Tibial artery (tissue), 4 donors: ENCODE results near the gene SLCO3A1.

Source experiments
- DNase-seq, 2 donors: peaks; one replicate each; pipeline ENCODE4 v3.0.0-alpha.2; 2019
- H3K27ac ChIP-seq, 2 donors: fragments of 200-600 bp; sonication (generic) in 1 of 2; 1 replicate in 1 of 2; 2 replicates in 1 of 2; pipeline ENCODE4 v1.5.1; 2018 to 2019; ENCODE audit warnings: mild to moderate bottlenecking in 1 of 2
- H3K27me3 ChIP-seq, 2 donors: fragments of 200-600 bp; sonication (generic) in 1 of 2; one replicate each; pipeline versions ENCODE4 v1.5.1 to v1.6.0; 2016 to 2019
- H3K36me3 ChIP-seq, 3 donors: fragments of 200-600 bp; sonication (generic) in 2 of 3; one replicate each; pipeline ENCODE4 v1.5.1; 2016 to 2019; ENCODE audit warnings: mild to moderate bottlenecking in 2 of 3
- H3K4me1 ChIP-seq, 4 donors: fragments of 200-600 bp; sonication (generic) in 2 of 4; 1 replicate in 3 of 4; 2 replicates in 1 of 4; pipeline ENCODE4 v1.5.1; 2016 to 2019
- H3K4me3 ChIP-seq, 2 donors: fragments of 200-600 bp; sonication (generic) in 1 of 2; 1 replicate in 1 of 2; 2 replicates in 1 of 2; pipeline ENCODE4 v1.5.1; 2018 to 2019; ENCODE audit warnings: mild to moderate bottlenecking in 2 of 2
- H3K9me3 ChIP-seq, 3 donors: fragments of 200-600 bp; sonication (generic) in 1 of 3; one replicate each; pipeline ENCODE4 v1.5.1; 2016 to 2019
- intact Hi-C: fragments of 100-400 bp; cut with DNase I; formaldehyde crosslinking; loops from one replicate; pipeline ENCODE4 v1.15.0; 2023; ENCODE audit warnings: low total_unique reads
- TF ChIP-seq, protein P1 (sequence below), 2 experiments: fragments of 200-600 bp in 1 of 2; fragments of 450-650 bp in 1 of 2; IDR thresholded peaks; one replicate each; pipeline ENCODE4 v1.5.1; 2017 to 2019; ENCODE audit warnings: antibody characterized with exemption in 2 of 2, mild to moderate bottlenecking in 1 of 2, moderate library complexity in 1 of 2

The SLCO3A1 gene

DNA sequence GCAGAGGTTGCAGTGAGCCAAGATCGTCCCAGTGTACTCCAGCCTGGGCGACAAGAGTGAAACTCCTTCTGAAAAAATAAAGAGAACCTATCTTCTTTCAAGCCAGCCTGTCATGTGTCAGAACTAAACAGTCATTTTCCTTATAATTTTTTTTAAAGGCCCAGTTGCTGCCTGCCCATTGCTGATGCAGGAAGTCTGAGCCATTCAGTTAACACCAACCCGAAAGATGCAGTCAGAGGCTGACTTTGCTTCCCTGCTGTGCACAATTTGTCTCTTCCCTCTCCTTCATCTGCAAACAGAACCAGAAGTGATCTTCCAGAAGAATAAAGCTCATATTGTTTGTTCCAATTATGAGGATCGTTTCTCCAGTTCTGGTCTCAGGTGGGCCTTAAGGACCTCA lies 220.6 kb downstream of the SLCO3A1 start:
- Histone ChIP-seq H3K4me3 (no peak overlapping the region), H3K36me3 (no peaks in the 10 kb centered on the region), H3K27ac (no peak overlapping the region), H3K4me1 (peaks cover 0 to 38% (median 9%) of the 10 kb centered on the region in 4 donors), H3K27me3 (no peaks in the 10 kb centered on the region), H3K9me3 (no peaks in the 10 kb centered on the region)
- TF ChIP-seq, protein P1, sequence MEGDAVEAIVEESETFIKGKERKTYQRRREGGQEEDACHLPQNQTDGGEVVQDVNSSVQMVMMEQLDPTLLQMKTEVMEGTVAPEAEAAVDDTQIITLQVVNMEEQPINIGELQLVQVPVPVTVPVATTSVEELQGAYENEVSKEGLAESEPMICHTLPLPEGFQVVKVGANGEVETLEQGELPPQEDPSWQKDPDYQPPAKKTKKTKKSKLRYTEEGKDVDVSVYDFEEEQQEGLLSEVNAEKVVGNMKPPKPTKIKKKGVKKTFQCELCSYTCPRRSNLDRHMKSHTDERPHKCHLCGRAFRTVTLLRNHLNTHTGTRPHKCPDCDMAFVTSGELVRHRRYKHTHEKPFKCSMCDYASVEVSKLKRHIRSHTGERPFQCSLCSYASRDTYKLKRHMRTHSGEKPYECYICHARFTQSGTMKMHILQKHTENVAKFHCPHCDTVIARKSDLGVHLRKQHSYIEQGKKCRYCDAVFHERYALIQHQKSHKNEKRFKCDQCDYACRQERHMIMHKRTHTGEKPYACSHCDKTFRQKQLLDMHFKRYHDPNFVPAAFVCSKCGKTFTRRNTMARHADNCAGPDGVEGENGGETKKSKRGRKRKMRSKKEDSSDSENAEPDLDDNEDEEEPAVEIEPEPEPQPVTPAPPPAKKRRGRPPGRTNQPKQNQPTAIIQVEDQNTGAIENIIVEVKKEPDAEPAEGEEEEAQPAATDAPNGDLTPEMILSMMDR (IDR thresholded peaks at IDR 0.05): no peak
- no peak for DNase-seq
- intact Hi-C loops: loop anchor here (10.0 kb wide), 2 partner anchors 189 to 369 kb away; no protein-coding TSS in a partner anchor

DNA sequence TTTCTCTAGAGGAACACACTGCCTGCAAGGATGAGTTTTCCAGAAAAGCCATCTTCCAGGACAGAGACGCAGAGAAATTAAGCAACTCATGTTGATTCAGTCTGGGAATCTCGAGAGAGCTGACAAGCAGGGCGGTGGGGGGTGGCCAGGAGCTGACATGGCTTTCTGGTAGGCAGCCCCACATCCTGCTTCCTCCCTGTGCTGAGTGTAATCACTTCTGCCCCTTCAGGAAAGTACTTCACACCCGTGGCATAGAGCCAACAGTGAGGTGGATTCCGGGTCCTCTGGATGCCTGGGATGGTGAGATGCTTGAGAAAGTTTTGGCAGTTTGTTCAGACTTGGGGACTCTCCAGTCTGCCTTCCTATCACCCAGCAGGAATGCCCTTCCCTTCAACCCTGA lies 221.1 kb downstream of the SLCO3A1 start:
- H3K27ac ChIP-seq: no peak overlapping the region
- no peaks in the 10 kb centered on the region for H3K36me3 ChIP-seq
- TF ChIP-seq, protein P1 (IDR thresholded peaks at IDR 0.05): no peak
- no peaks in the 10 kb centered on the region for H3K27me3 ChIP-seq
- no peak overlapping the region for H3K4me3 ChIP-seq
- intact Hi-C loops: loop anchor here (5.0 to 10.0 kb wide), 3 partner anchors 190 to 370 kb away; partner anchors contain the start of gene SLCO3A1
- DNase-seq: no peak
- peaks cover 0 to 33% (median 5%) of the 10 kb centered on the region in 4 donors for H3K4me1 ChIP-seq
- no peaks in the 10 kb centered on the region for H3K9me3 ChIP-seq

DNA sequence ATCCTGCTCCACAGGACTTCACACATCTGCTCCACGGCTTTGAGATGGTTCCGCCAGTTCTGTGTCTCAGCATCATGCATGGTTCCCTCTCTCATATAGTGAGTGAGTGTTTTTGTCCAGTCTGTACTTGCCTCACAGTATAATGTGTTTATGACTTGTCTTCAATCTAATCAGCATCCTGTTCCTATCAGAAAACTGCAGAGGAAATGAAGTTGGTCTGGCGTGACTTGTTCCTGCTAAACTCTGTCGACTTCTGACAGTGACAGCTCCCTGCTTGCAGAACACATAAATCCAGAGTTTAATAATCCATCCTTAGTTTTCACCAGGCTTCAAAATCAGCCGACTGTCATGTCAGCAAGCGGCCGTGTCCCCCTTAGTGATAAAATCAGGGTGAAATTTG lies 222.3 kb downstream of the SLCO3A1 start:
- Histone ChIP-seq H3K27ac (no peak overlapping the region), H3K27me3 (no peaks in the 10 kb centered on the region), H3K4me1 (peaks cover 0 to 25% (median 2%) of the 10 kb centered on the region in 4 donors), H3K9me3 (no peaks in the 10 kb centered on the region), H3K4me3 (no peak overlapping the region), H3K36me3 (no peaks in the 10 kb centered on the region)
- DNase-seq: no peak
- TF ChIP-seq, protein P1 (IDR thresholded peaks at IDR 0.05): no peak
- intact Hi-C loops: loop anchor here (5.0 to 10.0 kb wide), 3 partner anchors 191 to 371 kb away; partner anchors contain the start of gene SLCO3A1

DNA sequence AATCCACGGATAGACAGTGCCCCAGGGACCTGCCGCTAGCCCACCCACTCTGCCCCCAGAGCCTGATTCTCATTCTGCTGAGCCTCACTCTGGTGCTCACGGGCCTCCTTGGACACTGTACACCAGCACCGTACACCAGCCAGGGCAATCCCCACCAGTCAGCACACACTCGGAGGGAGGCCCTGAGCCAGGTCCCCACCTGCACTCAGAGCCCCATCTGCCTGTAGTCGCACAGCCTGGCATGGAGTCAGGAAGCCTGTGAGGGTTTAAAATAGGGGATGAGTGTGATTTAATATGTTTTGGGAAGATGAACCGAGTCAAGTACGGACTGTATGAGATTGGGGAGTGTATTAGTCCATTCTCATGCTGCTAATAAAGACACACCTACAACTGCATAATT lies 223.0 kb downstream of the SLCO3A1 start:
- TF ChIP-seq, protein P1 (IDR thresholded peaks at IDR 0.05): no peak
- Histone ChIP-seq H3K27me3 (no peaks in the 10 kb centered on the region), H3K36me3 (no peaks in the 10 kb centered on the region), H3K9me3 (no peaks in the 10 kb centered on the region), H3K27ac (no peak overlapping the region), H3K4me3 (no peak overlapping the region), H3K4me1 (peaks cover 0 to 19% (median 2%) of the 10 kb centered on the region in 4 donors)
- DNase-seq: no peak
- intact Hi-C loops: loop anchor here (5.0 to 10.0 kb wide), 3 partner anchors 192 to 372 kb away; partner anchors contain the start of gene SLCO3A1

DNA sequence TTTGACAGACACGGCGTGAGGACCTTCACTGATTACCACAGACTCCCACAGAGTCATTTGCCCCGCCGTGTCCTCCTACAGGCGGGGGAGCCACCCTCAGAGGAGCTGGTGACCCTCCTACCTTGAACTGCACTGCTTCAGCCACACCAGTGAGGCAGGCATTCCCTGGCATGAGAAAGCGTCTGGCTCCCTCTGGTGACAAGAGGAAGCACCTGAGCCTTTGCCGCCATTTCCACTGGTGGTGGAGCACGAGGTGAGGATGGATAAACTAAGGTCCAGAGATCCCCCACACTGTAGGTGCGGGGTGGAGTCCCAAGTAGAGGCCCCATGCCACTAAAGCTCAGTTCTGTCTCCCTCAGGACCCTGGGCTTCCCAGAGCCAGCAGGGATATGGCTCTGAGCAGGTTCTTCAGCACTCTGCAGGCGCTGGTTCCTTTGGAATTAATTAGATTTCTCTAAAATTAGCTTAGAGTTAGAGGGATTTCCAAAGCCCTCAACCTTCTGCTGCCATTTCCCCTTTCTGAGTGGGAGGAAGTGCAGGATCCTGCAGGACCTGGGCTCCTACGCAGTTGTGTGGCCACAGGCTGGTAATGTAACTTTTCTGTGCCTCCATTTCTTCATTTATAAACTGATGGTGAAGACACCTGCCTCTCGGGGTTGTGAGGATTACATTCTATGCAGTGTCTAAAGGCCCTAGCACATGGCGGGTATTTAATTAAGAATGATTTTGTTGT lies 224.0 kb downstream of the SLCO3A1 start:
- H3K27ac ChIP-seq: no peak overlapping the region
- H3K36me3 ChIP-seq: no peaks in the 10 kb centered on the region
- no peak overlapping the region for H3K4me3 ChIP-seq
- peaks cover 0 to 25% (median 5%) of the 10 kb centered on the region in 4 donors for H3K4me1 ChIP-seq
- intact Hi-C loops: loop anchor here (5.0 to 10.0 kb wide), 3 partner anchors 193 to 373 kb away; partner anchors contain the start of gene SLCO3A1
- no peaks in the 10 kb centered on the region for H3K9me3 ChIP-seq
- peak; percentile 72 to 85 for DNase-seq
- H3K27me3 ChIP-seq: no peaks in the 10 kb centered on the region
- TF ChIP-seq, protein P1 (IDR thresholded peaks at IDR 0.05): peak; percentile 74 to 89
